Neuron (in vitro differentiated cells): ENCODE data around the gene IPO11.
"Not testable (repeated sequence)": the region's sequence is repeated elsewhere in the genome, so short reads cannot be mapped to it uniquely, and the experiment has no call there.

Experiments used
- H2AFZ ChIP-seq: one replicate; pipeline ENCODE4 v1.6.1; 2013; ENCODE audit warnings: low read depth, mild to moderate bottlenecking, inconsistent platforms, low read length, moderate library complexity
- H3K27me3 ChIP-seq: one replicate; pipeline ENCODE4 v1.6.1; 2013; ENCODE audit warnings: low read length; ENCODE audit not compliant: insufficient read depth
- H3K36me3 ChIP-seq: one replicate; pipeline ENCODE4 v1.6.1; 2013; ENCODE audit warnings: low read length; ENCODE audit not compliant: insufficient read depth
- H3K4me1 ChIP-seq: one replicate; pipeline ENCODE4 v1.6.1; 2013; ENCODE audit warnings: low read length; ENCODE audit not compliant: insufficient read depth
- H3K4me3 ChIP-seq: 2 replicates; pipeline ENCODE4 v1.5.1; 2013; ENCODE audit warnings: mild to moderate bottlenecking, low read length, moderate library complexity
- H3K9me3 ChIP-seq: one replicate; pipeline ENCODE4 v1.6.1; 2013; ENCODE audit warnings: low read length

The IPO11 gene

GRCh38 chr5:62538017-62538942 lies 125.7 kb downstream of the IPO11 start:
- H3K27me3 ChIP-seq: no peaks in the 10 kb centered on the region
- peaks cover 16% of the 10 kb centered on the region for H3K36me3 ChIP-seq
- no peaks in the 10 kb centered on the region for H3K9me3 ChIP-seq
- H3K4me1 ChIP-seq: no peaks in the 10 kb centered on the region
- no peak overlapping the region for H3K4me3 ChIP-seq
- no peak overlapping the region for H2AFZ ChIP-seq

- Histone ChIP-seq H2AFZ (no peak overlapping the region), H3K27me3 (no peaks in the 10 kb centered on the region), H3K4me3 (no peak overlapping the region), H3K9me3 (no peaks in the 10 kb centered on the region), H3K4me1 (no peaks in the 10 kb centered on the region), H3K36me3 (peaks cover 12% of the 10 kb centered on the region)
Observed at GRCh38 chr5:62542720-62543119, 130.2 kb downstream of the IPO11 start.

GRCh38 chr5:62547945-62548630 lies 135.5 kb downstream of the IPO11 start:
- Histone ChIP-seq H3K27me3 (no peaks in the 10 kb centered on the region), H3K4me3 (no peak overlapping the region), H3K9me3 (no peaks in the 10 kb centered on the region), H3K4me1 (no peaks in the 10 kb centered on the region), H3K36me3 (peaks cover 4% of the 10 kb centered on the region), H2AFZ (no peak overlapping the region)

- no peak overlapping the region for H3K4me3 ChIP-seq
- peaks cover 4% of the 10 kb centered on the region for H3K36me3 ChIP-seq
- H2AFZ ChIP-seq: no peak overlapping the region
- H3K9me3 ChIP-seq: no peaks in the 10 kb centered on the region
- no peaks in the 10 kb centered on the region for H3K4me1 ChIP-seq
- H3K27me3 ChIP-seq: no peaks in the 10 kb centered on the region
Observed at GRCh38 chr5:62550103-62550502, 137.5 kb downstream of the IPO11 start.

GRCh38 chr5:62555930-62556329 lies 143.4 kb downstream of the IPO11 start:
- H3K36me3 ChIP-seq: peaks cover 9% of the 10 kb centered on the region
- H3K4me3 ChIP-seq: no peak overlapping the region
- H3K4me1 ChIP-seq: no peaks in the 10 kb centered on the region
- H3K9me3 ChIP-seq: no peaks in the 10 kb centered on the region
- no peak overlapping the region for H2AFZ ChIP-seq
- H3K27me3 ChIP-seq: no peaks in the 10 kb centered on the region

GRCh38 chr5:62558941-62559340 lies 146.4 kb downstream of the IPO11 start:
- Histone ChIP-seq H3K4me1 (no peaks in the 10 kb centered on the region), H3K4me3 (no peak overlapping the region), H3K9me3 (no peaks in the 10 kb centered on the region), H3K27me3 (no peaks in the 10 kb centered on the region), H2AFZ (no peak overlapping the region), H3K36me3 (peaks cover 12% of the 10 kb centered on the region)

- H2AFZ ChIP-seq: no peak overlapping the region
- H3K27me3 ChIP-seq: no peaks in the 10 kb centered on the region
- no peak overlapping the region for H3K4me3 ChIP-seq
- H3K9me3 ChIP-seq: peaks cover 4% of the 10 kb centered on the region
- H3K36me3 ChIP-seq: peaks cover 16% of the 10 kb centered on the region
- no peaks in the 10 kb centered on the region for H3K4me1 ChIP-seq
Observed at GRCh38 chr5:62560786-62561185, 148.2 kb downstream of the IPO11 start.

- no peak overlapping the region for H2AFZ ChIP-seq
- no peaks in the 10 kb centered on the region for H3K4me1 ChIP-seq
- H3K36me3 ChIP-seq: peaks cover 16% of the 10 kb centered on the region
- H3K27me3 ChIP-seq: no peaks in the 10 kb centered on the region
- H3K4me3 ChIP-seq: no peak overlapping the region
- H3K9me3 ChIP-seq: peaks cover 4% of the 10 kb centered on the region
Observed at GRCh38 chr5:62561896-62562295, 149.3 kb downstream of the IPO11 start.

GRCh38 chr5:62562867-62563266 lies 150.3 kb downstream of the IPO11 start:
- no peak overlapping the region for H2AFZ ChIP-seq
- peaks cover 7% of the 10 kb centered on the region for H3K9me3 ChIP-seq
- no peak overlapping the region for H3K4me3 ChIP-seq
- no peaks in the 10 kb centered on the region for H3K27me3 ChIP-seq
- no peaks in the 10 kb centered on the region for H3K4me1 ChIP-seq
- peaks cover 19% of the 10 kb centered on the region for H3K36me3 ChIP-seq

GRCh38 chr5:62564101-62564500 lies 151.5 kb downstream of the IPO11 start:
- Histone ChIP-seq H3K4me1 (peaks cover under 1% of the 10 kb centered on the region), H3K9me3 (peaks cover 10% of the 10 kb centered on the region), H2AFZ (no peak overlapping the region), H3K36me3 (peaks cover 16% of the 10 kb centered on the region), H3K27me3 (no peaks in the 10 kb centered on the region), H3K4me3 (no peak overlapping the region)

- H3K27me3 ChIP-seq, H2AFZ ChIP-seq, H3K4me1 ChIP-seq, H3K9me3 ChIP-seq, H3K4me3 ChIP-seq: not testable (repeated sequence)
- H3K36me3 ChIP-seq: peaks cover 14% of the 10 kb centered on the region
Observed at GRCh38 chr5:62565740-62566139, 153.2 kb downstream of the IPO11 start.

GRCh38 chr5:62568143-62568542 lies 155.6 kb downstream of the IPO11 start:
- H3K4me3 ChIP-seq: no peak overlapping the region
- peaks cover 5% of the 10 kb centered on the region for H3K4me1 ChIP-seq
- H3K27me3 ChIP-seq: no peaks in the 10 kb centered on the region
- peaks cover 6% of the 10 kb centered on the region for H3K36me3 ChIP-seq
- H3K9me3 ChIP-seq: peaks cover 10% of the 10 kb centered on the region
- no peak overlapping the region for H2AFZ ChIP-seq

GRCh38 chr5:62568800-62569432 lies 156.4 kb downstream of the IPO11 start:
- Histone ChIP-seq H3K4me3 (no peak overlapping the region), H3K27me3 (no peaks in the 10 kb centered on the region), H3K9me3 (peaks cover 10% of the 10 kb centered on the region), H3K4me1 (peaks cover 5% of the 10 kb centered on the region), H2AFZ (no peak overlapping the region), H3K36me3 (peaks cover 6% of the 10 kb centered on the region)
